ENCODE results near the gene SEPTIN6. TPM values are rescaled to one million over a fixed set of nuclear protein-coding genes. Genes with fewer than 3 reads are reported as not detected.

The SEPTIN6 gene
- total RNA-seq, 1 donor from 2014 or later: 32.0 TPM

- no peak for DNase-seq (ENCODE audit: low read depth)
- no peaks in the 10 kb centered on the region for H3K27me3 ChIP-seq (ENCODE audit: control insufficient read depth, insufficient read depth, low read length)
- H3K36me3 ChIP-seq (ENCODE audit: control insufficient read depth, insufficient read depth, low read length): no peaks in the 10 kb centered on the region
- no peak overlapping the region for H3K4me3 ChIP-seq (ENCODE audit: low read depth, low read length)
- TF ChIP-seq CTCF (IDR thresholded peaks at IDR 0.05; ENCODE audit: insufficient read depth, low read length, poor library complexity, severe bottlenecking): peak; percentile 51
These were observed 36.6 kb upstream of the SEPTIN6 start for GRCh38 chrX:119729408-119730201.

GRCh38 chrX:119728487-119728886 is 35.5 kb upstream of the SEPTIN6 start:
- Histone ChIP-seq H3K4me3 (ENCODE audit: low read depth, low read length) (no peak overlapping the region), H3K36me3 (ENCODE audit: control insufficient read depth, insufficient read depth, low read length) (no peaks in the 10 kb centered on the region), H3K27me3 (ENCODE audit: control insufficient read depth, insufficient read depth, low read length) (no peaks in the 10 kb centered on the region)
- no peak for TF ChIP-seq CTCF (IDR thresholded peaks at IDR 0.05; ENCODE audit: insufficient read depth, low read length, poor library complexity, severe bottlenecking)
- no peak for DNase-seq (ENCODE audit: low read depth)

- no peak for DNase-seq (ENCODE audit: low read depth)
- no peaks in the 10 kb centered on the region for H3K27me3 ChIP-seq (ENCODE audit: control insufficient read depth, insufficient read depth, low read length)
- no peak for TF ChIP-seq CTCF (IDR thresholded peaks at IDR 0.05; ENCODE audit: insufficient read depth, low read length, poor library complexity, severe bottlenecking)
- no peak overlapping the region for H3K4me3 ChIP-seq (ENCODE audit: low read depth, low read length)
- no peaks in the 10 kb centered on the region for H3K36me3 ChIP-seq (ENCODE audit: control insufficient read depth, insufficient read depth, low read length)
These were observed 34.1 kb upstream of the SEPTIN6 start for GRCh38 chrX:119726900-119727555.

- Histone ChIP-seq H3K4me3 (ENCODE audit: low read depth, low read length) (no peak overlapping the region), H3K27me3 (ENCODE audit: control insufficient read depth, insufficient read depth, low read length) (no peaks in the 10 kb centered on the region), H3K36me3 (ENCODE audit: control insufficient read depth, insufficient read depth, low read length) (no peaks in the 10 kb centered on the region)
- TF ChIP-seq CTCF (IDR thresholded peaks at IDR 0.05; ENCODE audit: insufficient read depth, low read length, poor library complexity, severe bottlenecking): no peak
- DNase-seq (ENCODE audit: low read depth): no peak
These were observed 29.0 kb upstream of the SEPTIN6 start for GRCh38 chrX:119721926-119722325.

- Histone ChIP-seq H3K27me3 (ENCODE audit: control insufficient read depth, insufficient read depth, low read length) (no peaks in the 10 kb centered on the region), H3K36me3 (ENCODE audit: control insufficient read depth, insufficient read depth, low read length) (no peaks in the 10 kb centered on the region), H3K4me3 (ENCODE audit: low read depth, low read length) (no peak overlapping the region)
- TF ChIP-seq CTCF (IDR thresholded peaks at IDR 0.05; ENCODE audit: insufficient read depth, low read length, poor library complexity, severe bottlenecking): no peak
- no peak for DNase-seq (ENCODE audit: low read depth)
These were observed 28.5 kb upstream of the SEPTIN6 start for GRCh38 chrX:119721487-119721886.

All from kidney epithelial cell (primary cell).